ENCODE data around the gene TMEM81.

Gene TMEM81

DNA sequence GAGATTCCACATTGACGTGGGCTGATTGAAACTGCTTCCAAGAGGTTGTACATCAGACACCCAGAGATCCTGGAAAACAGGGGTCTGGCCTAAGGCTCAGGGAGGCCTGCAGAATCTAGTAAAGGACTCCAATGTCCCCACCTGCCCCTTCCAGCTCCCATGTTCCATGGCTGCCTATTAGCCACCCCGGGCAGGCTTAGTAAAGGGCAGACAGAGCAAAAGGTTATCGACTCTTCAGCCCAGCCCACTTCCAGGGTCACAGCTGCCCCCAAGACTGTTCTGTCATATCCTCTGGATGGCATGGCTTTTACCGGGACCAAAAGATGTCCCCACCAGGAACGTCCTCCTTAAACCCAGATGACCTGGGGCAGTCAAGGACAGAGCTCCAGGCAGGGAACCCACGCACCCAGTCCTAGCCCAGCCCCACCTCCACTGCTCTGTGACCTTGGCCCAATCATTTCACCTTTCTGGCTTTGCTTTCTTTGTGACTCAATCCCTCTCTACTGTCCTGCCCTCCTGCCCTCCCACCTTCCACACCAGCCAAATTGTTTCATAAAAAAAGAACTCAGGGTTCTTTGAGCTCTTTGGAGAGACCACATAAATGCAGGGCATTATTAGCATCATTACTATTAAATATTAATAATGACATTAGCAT is 46.0 kb downstream of the TMEM81 start:
- TF ChIP-seq, protein P1, sequence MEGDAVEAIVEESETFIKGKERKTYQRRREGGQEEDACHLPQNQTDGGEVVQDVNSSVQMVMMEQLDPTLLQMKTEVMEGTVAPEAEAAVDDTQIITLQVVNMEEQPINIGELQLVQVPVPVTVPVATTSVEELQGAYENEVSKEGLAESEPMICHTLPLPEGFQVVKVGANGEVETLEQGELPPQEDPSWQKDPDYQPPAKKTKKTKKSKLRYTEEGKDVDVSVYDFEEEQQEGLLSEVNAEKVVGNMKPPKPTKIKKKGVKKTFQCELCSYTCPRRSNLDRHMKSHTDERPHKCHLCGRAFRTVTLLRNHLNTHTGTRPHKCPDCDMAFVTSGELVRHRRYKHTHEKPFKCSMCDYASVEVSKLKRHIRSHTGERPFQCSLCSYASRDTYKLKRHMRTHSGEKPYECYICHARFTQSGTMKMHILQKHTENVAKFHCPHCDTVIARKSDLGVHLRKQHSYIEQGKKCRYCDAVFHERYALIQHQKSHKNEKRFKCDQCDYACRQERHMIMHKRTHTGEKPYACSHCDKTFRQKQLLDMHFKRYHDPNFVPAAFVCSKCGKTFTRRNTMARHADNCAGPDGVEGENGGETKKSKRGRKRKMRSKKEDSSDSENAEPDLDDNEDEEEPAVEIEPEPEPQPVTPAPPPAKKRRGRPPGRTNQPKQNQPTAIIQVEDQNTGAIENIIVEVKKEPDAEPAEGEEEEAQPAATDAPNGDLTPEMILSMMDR (conservative IDR thresholded peaks at IDR 0.05): no peak

DNA sequence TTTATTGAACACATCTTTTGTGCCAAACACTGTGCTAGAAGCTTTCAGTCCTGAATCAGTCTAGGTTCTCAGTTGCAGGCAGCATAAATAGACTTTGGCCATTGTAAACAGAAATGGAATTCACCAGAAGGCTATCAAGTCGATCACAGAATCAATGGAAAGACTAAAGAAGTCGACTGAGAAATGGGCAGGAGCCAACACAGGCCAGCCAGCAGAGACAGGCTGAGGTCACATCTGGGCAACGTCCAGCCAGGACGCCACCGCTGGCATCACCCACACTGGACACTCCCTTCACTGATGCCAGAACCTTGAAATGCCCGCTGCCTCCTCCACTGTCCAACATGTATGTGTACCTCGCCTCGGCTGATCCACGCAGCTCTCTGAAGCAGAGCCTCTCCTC is 46.7 kb downstream of the TMEM81 start:
- TF ChIP-seq, protein P1 (conservative IDR thresholded peaks at IDR 0.05): no peak
- H3K27ac ChIP-seq: no peak overlapping the region

More for the DNA sequence above, 46.0 kb downstream of the TMEM81 start:
- no peak overlapping the region for H3K27ac ChIP-seq

Data from VCaP (cell line).